Panc1 (cell line): Measurements from ENCODE around the gene TBC1D3I.
"Not testable (repeated sequence)": the region's sequence is repeated elsewhere in the genome, so short reads cannot be mapped to it uniquely, and the experiment has no call there.

Experiments
- CTCF ChIP-seq: fragments of 450-650 bp; IDR thresholded peaks from 2 replicates; pipeline ENCODE4 v1.5.1; 2017; ENCODE audit warnings: mild to moderate bottlenecking
- POLR2AphosphoS5 ChIP-seq: IDR thresholded peaks from 2 replicates; pipeline ENCODE4 v1.6.1; 2012; ENCODE audit warnings: mild to moderate bottlenecking, low read depth, low read length, moderate library complexity
- REST ChIP-seq, 2 experiments: IDR thresholded peaks; 2 replicates each; pipeline ENCODE4 v1.6.1; 2011 to 2012; ENCODE audit warnings: low read depth in 2 of 2, control low read depth in 1 of 2, low read length in 1 of 2, mild to moderate bottlenecking in 1 of 2, moderate library complexity in 1 of 2; ENCODE audit not compliant: insufficient read depth in 1 of 2
- SIN3A ChIP-seq: IDR thresholded peaks from 2 replicates; pipeline ENCODE4 v1.6.1; 2012; ENCODE audit warnings: low read depth, mild to moderate bottlenecking, low read length, moderate library complexity, borderline replicate concordance; ENCODE audit not compliant: insufficient read depth

GRCh38 chr17:36283256-36283655 lies 18.9 kb upstream of the TBC1D3I start:
- not testable (repeated sequence) for TF ChIP-seq POLR2AphosphoS5; CTCF; REST (IDR thresholded peaks at IDR 0.05; ENCODE audit: insufficient read depth in 1 of 2, low read depth in 2 of 2, low read length in 1 of 2); SIN3A
